Astrocyte of the cerebellum (primary cell): ENCODE measurements around the gene OTUB2.

Source experiments
- DNase-seq: peaks from one replicate; pipeline ENCODE4 v3.0.0-alpha.2; 2011; ENCODE audit warnings: low read depth
- H3K4me3 ChIP-seq: 2 replicates; pipeline ENCODE4 v1.5.1; 2011; ENCODE audit warnings: mild to moderate bottlenecking, low read depth, low read length, moderate library complexity
- CTCF ChIP-seq: IDR thresholded peaks from 2 replicates; pipeline ENCODE4 v1.5.1; 2012; ENCODE audit warnings: low read length, low read depth, moderate library complexity, mild to moderate bottlenecking; ENCODE audit errors: missing control alignments
- in situ Hi-C: cut with HindIII; loops from 2 replicates; pipeline ENCODE4 v1.10.0; 2017; ENCODE audit warnings: low sequenced_read_pairs

OTUB2 gene

DNA sequence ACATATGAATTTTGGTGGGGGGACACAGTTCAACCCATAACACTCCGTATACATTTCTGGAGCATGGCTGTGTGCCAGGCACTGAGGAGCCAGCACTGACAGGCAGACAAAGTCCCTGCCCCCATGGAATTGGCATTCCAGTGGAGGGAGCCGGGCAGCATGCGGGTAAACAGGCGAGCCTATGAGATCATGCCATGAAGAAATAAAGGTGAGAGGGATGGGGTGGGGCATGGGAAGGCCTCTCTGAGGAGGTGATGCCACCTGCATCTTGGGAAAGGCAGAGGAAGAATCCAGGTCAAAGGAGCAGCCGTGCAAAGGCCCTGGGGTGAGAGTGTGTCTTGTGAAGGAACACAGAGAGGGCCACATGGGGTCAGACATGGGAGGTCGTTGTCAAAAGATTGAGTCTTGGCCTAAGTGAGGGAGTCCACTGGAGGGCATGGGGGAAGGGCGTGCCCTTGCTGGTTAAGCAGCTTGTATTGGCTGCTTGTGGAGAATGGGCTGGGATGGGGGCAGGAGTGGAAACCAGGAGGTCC, 3.6 kb downstream of the OTUB2 start:
- in situ Hi-C loops: loop anchor here (5.0 kb wide), 2 partner anchors 57 to 93 kb away; no protein-coding TSS in a partner anchor
- no peak for TF ChIP-seq CTCF
- no peak for DNase-seq

GRCh38 chr14:94030571-94030970, 4.4 kb downstream of the OTUB2 start:
- H3K4me3 ChIP-seq: no peak overlapping the region
- in situ Hi-C loops: no loop called here
- no peak for DNase-seq
- no peak for TF ChIP-seq CTCF

More for the DNA sequence above, 3.6 kb downstream of the OTUB2 start:
- H3K4me3 ChIP-seq: no peak overlapping the region

DNA sequence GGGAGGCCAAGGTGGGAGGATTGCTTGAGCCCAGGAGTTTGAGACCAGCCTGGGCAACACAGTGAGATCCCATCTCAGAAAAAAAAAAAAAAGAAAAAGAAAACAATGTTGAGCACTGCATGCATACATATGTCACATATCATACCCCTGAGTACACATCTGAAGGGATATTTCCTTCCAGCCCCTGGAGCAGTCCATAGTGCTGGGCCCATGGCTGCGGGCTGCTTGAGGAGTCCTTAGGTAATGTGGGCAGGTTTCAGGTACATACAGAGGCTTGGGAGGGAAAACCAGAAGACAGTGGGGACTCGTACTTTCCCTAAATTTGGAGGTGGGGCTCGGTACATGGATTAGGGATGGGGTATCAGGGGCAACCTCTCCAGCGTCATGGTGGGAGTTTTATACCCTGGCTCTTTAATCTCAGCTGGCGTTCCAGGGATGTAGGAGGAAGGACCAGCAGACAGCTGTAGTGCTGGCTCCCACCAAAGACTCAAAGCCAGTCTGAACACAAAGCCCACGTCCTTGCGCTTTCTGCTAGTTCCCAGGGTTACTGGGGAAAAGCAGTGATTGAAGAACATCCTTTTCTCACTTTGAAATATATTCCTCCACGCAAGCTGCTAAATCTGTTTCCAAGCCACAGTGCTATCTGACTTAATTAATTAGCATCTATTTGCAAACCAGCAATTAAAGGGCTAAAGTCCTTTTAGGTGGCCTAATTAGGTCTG, 5.2 kb downstream of the OTUB2 start:
- in situ Hi-C loops: no loop called here
- H3K4me3 ChIP-seq: no peak overlapping the region
- DNase-seq: no peak
- TF ChIP-seq CTCF: no peak

DNA sequence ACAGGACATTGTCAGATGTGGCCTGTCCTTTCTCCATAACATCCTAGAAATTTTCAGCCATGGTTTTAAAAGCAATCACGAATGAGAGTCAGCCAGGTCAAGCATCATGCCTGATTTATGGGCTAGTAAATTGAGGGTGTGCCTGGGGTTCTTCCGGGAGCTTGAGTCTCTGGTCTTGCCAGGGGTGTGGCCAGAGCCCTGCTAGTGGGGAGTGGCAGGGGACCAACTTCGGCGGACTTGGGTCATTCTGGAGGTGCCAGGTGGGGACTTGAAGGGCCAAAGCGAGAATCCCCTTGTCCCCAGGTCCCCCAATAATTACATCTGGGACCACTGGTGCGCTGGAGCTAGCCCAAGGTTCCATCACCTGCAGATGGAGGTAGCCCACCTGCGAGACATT, 5.7 kb downstream of the OTUB2 start:
- H3K4me3 ChIP-seq: no peak overlapping the region
- TF ChIP-seq CTCF: no peak
- in situ Hi-C loops: no loop called here
- no peak for DNase-seq

DNA sequence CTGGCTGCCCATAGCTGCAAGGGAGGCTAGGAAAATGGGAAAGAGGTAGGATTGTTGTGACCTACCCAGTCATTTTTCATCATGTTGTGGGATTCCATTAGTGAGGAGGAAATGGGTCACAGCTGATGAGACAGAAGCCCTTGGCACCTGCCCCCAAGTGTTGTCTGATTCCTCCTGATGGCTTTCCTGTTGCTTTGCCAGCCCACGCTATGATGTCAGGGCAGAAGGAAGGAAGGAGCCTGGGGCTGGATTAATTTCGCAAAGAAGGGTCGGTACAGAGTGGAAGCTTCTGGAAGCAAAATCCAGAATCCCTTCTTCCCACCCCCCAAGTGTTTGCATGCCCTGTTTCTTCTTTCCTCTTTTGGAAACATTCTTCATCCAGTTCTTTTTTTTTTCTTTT, 8.7 kb downstream of the OTUB2 start:
- no peak for TF ChIP-seq CTCF
- in situ Hi-C loops: no loop called here
- H3K4me3 ChIP-seq: no peak overlapping the region
- no peak for DNase-seq

GRCh38 chr14:94036313-94037167, 10.4 kb downstream of the OTUB2 start:
- in situ Hi-C loops: no loop called here
- no peak overlapping the region for H3K4me3 ChIP-seq
- TF ChIP-seq CTCF: peak; percentile 88
- no peak for DNase-seq
